NCI-H2029 (cell line): ENCODE measurements around the gene ANTXR2.

Experiments used
- DNase-seq: peaks from one replicate; lab custom pipeline; 2025; lab: John Stamatoyannopoulos, UW

Gene ANTXR2

DNA sequence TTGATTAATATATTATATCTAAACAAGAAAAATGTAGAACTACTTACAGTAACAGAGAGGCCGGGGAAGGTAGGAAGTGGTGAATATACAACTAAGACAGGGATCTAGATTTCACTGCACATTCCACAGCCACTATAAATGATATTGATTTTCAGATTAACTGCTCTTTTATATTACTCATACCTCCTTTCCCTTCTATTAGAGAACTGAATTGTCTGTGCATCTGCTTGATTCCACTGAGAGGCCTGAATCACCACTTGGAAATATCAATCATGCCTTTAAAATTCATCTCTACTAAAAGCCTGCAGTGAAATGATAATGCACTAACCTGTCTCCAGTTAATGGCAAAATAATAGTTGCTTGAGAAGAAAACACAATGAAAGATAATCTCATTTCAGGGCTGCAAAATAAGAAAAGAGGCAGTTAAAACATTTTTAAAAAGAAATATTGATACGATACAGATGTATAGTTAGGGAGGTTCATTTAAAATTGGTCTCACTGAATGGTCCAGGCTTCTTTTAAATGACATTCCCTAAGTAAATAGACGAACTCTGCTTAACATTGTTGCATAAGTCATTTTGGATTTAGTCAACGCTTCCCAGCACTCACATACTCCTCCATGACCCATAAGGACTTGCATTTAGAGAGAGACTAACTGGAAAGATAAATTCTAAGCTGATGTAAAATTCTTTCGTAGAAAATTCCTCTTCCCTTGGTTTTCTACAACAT is 3.8 kb downstream of the ANTXR2 start:
- no peak for DNase-seq

DNA sequence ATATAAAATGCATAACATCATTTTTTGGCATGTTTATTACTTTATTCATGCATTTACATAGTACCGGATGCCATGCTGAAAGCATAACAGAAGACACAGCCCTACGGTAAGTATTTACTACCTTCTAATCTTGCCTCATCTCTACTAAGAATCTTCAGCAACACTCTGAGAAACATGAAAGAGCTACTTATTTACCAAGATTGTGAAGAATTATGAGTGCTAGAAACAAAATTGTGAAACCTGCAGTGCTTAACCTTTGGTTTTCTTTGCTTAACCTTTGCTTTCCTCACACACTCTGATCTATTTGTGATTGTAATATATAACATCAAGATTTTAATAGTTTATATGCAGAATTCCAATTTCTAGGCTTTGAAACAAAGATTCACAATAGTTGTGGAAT is 7.4 kb downstream of the ANTXR2 start:
- no peak for DNase-seq

DNA sequence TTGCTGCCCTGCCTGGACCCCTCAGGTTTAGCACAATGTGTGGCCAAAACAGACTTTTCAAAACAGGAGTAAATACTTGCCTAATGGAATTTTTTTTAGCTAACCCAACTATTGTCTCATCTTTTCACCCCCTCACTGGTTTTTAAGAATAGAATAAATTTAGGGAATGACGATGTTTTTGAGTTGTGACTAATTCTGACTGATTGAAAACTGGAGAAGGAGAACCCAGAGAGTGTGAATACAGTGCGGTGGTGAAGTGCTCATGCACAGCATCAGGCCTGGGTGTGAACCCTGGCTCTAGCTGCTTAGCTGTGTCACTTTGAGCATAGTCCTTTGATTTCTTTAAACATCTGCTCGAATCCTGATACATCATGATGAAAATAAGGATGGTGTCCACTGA is 10.5 kb downstream of the ANTXR2 start:
- DNase-seq: no peak

DNA sequence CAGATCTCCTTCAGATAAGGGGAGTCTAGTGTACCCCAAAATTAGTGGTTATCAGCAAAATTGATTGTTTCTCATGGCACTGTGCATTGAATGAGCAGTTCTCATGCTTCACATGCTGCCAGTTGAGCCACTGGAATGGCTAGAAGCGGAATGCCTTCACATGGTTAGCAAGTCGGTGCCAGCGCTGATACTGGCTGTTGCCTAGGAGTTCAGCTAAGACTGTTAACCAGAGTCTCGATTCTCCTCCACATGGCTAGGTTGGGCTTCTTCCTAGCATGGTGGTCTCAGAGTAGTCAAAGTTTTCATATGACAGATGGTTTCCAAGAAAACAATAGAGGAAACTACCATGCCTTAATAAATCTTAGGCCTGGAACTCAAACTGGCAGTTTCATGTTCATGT is 12.2 kb downstream of the ANTXR2 start:
- no peak for DNase-seq

DNA sequence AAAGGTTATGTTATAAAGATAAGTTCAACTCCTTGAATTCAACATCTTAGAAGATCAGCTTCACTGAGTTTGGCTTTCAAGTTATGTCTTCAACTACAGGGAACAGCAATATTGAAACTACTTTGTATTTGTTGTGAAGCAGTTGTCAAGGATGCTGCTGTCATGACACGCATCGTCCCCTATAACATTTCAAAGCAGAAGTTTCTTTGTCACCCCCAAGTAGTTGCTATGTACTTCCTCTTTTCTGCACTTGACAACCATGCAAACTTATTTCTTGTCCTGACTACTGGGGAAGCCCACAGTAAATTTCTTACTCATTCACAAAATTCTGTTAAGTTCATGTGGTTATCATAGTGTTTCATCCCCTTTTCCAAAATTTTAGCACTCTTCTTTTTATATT is 14.3 kb downstream of the ANTXR2 start:
- no peak for DNase-seq

DNA sequence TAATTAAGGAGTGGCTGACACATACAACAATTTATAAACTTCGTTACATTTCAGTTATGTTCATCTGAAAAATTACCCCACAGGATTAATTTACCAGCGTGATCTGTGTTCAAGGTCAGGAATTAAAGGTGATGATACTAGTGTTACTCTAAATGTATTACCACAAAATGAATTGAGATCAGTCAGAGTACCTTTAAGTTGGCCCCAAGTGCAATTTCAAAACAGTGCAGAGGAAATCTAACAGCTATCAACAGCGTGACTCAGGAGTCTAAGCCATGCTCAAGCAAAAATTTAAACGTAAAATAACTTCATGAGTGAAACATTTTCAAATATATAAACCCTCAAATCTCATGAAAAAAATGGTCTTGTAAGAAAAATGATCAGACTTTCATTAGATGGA is 18.7 kb downstream of the ANTXR2 start:
- no peak for DNase-seq

DNA sequence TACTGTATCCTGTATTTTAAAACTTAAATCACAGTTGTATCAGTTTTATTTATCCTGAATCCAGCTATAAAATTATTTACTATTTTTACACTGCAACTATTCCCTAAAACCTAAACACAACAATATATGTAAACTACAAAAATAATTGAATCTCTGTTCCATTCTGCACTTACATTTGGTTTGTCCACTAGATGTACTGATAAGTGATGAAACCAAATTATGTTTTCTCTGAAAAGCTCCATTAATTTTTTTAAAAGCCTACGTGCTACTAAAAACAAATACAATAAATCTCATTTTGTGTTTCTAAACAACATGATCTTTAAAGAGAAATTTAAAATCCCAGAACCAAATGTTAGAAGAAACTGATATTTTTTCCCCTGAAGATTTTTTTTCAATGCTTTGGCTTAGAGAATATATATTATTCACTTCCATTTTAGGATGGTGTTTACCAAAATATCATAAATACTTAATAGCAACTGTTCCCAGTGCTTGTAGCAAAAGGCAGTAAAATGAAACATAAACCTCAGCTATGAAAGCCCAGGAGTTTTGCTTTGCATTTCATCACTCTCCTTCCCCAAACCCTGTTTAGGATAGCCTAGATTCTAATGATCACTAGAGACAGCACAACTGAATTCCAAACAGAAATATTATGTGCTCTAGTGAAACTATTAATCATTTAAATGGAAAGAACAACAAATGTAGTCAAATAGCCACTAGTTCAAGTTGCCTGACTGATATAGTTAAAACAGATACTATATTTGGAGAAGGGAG is 19.7 kb downstream of the ANTXR2 start:
- no peak for DNase-seq

DNA sequence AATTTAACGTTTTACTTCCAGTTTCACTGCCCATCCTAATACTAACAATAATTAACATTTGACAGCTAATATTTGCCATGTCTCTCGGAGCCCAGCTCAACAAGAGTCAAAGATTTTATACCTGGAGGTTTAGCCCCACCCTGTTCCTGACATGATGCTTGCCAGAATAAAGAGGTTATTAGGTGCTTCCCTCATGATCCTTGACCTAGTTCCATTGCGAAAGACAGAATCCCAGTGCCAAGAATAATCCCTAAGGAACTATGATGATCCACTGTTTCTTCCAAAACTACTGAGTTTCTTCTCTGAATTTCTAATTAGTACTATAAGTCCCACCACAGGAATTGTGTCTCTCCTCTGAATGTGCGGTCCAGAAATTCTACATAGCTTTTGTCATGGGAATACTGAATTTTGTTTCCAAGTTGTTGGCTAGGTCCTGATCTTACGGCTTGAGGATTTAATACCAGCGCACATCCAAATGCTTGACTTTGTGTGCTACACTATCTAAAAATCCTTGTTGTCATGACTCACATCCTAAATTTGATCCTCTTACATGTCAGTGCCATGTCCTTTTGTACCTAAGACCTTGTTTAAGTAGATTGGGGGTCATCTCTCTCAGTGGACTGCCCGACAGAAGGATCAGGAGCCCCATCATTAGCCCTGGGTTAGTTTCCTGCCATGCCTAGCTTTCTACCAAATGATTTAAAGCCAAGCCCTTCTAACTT is 23.1 kb downstream of the ANTXR2 start:
- no peak for DNase-seq

DNA sequence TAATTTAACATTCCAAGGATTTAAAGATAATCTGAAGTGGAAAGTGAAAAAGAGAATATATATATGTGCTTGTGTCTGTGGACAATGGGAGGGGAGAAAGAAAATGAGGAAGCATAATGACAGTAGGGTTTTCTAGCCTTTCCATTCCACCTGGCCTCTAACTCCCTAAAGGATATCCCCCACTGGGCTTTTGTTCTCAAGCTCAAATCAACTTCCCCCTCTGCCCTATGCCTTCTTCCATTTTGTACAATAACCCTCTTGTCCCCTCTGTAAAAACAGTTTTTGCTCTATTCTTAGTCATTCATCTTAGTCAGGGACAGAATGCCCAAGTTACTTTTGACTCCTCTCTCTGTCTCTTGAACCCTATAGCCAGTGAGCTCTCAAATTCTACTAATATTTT is 23.6 kb downstream of the ANTXR2 start:
- DNase-seq: no peak

DNA sequence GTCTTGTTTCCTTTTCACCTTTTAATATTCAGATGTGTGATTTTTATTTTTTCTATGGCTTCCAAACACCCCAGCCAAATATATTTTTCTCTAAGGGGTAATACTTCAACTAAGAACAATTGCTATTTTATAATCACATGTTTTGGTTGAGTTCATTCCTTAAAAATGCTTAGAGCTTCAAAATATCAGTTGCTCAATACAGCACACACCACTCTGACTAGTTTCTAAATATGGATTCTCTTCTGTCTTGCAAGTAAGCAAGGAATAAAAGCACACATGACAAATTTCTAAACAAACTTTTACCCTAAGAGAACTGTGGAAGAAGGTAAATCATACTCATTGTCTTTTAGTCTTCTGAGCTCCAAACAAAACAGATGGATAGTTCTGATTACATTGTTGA is 27.2 kb downstream of the ANTXR2 start:
- DNase-seq: no peak

DNA sequence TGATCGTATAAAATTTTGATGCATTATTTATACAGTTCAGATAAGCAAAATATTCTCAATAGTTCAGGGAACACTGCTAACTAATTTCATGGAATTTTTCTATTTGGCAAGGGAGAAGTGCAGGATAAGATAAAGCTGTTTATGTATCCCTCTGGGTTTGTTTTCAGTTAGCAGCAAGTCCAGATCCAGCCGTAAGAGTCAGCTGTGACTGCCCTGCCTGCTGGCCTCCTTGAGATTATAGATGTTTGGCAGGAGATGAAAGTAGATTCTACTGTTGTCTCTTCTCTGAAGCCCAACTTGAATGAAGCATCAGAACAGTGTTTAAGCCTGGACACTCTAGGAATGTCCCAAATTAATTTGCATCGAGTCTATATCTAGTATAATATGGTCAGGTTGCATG is 29.5 kb downstream of the ANTXR2 start:
- DNase-seq: no peak

DNA sequence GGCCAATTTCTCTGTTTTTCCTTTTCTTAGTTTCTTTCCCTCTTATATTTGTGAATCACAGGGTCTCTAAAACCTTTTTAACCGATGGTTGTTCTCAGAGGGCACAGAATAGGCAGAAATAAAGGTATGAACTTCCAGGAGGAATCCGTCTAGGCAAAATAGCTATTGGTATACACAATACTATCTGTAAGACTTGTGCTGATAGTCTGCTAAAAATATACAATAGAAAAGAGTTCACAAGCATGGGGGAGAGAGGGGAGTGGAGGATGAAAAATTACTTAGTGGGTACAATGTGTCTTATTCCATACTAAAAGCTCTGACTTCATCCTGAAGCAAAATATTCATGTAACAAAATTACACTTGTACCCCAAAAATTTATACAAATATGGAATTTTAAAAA is 30.2 kb downstream of the ANTXR2 start:
- DNase-seq: no peak

DNA sequence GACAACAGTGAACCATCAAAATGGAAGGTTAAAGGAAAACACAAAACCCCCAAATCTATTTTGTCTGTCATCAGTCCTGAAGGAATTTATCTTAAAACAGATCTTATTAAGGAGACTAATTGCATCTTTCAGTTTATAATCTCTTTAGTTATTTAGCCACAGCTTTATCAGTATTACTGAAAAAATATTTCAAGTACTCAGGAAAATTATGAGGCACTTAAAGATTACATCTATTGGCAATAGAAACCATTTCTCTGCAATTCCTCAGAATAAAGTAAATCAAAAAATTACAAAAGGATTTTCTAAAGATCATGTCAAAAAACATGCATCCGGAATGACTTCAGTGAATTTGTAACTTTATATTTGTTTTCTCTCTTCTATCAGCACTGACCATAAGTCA is 35.2 kb downstream of the ANTXR2 start:
- DNase-seq: no peak

DNA sequence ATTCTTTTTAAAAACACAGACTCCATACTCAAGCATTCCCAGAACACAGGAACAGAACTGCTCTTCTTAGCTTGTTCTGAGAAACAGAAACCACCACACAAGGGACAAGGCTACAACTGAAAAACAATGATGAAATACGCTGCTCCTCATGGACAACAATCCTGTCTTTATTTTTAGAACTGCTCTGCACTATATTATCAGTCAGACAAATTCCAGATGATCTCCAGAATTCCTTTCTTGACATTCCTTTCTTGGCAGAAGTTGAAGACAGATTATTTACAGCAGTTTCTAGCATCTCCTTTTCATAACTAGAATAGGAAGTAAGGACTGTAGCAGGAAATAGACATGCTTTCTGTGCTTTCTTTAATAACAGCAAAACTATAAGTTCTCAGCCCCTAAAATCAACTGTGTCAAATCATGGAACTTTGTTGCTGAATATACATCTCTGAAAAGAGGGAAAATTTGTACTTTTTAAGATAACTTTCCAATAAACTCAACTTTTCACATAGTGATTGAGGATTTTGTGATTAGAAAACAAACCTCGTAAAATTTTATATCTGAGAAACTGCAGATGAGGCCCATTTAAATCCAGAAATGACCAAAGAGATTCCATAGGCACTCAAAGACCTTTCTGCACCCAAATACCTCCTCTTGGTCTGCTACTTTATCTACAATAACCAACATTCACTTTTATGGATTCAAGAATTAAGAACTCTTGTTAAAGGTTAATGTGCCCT is 35.9 kb downstream of the ANTXR2 start:
- no peak for DNase-seq

DNA sequence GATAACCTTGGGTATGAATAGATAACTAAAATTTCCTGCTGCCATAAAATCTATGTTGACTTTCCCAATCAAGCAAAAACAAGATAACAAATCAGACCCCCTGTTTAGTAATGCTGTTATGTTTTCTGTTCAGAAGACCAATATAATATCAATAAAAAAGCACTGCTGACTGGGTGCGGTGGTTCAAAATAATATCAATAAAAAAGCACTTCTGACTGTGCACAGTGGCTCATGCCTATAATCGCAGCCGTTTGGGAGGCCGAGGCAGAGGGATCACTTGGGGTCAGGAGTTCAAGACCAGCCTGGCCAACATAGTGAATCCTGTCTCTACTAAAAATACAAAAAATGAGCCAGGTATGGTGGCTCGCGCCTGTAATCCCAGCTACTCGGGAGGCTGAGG is 36.7 kb downstream of the ANTXR2 start:
- DNase-seq: no peak

DNA sequence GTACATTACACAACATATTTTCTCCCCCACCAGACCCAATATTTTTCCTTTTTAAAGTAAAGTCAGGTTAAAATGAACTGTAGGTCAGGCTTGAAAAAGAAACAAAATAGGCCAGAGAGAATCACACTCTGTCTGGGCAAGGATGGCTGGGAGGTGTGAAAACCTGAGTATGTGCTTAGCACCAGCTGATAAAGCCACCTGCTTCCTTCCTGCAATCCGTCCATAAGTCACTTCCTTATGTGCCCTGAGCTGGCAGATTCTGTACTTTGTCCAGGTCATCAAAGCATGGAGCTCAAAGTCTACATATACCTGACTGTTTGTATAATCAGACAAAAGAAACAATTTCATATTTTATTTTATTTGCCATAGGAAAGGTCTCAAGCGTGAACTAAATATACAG is 37.7 kb downstream of the ANTXR2 start:
- no peak for DNase-seq

DNA sequence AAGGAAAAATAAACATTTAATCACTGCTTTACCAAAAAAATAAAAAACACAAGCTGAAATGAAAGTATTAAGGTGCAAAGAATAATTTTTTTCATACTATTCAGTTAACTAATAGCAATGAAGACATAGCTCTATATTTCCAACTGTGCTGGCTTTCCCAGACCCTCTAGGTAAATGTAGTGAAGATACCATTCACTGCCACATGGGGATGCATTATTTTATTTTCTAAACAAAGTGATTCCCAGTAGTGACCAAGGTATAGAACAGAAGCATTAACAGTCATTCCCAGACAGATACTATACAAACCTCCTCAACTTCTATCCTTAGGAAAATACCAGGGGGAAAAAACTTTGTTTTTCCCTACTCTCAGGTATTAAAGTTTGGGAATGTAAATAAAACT is 39.4 kb downstream of the ANTXR2 start:
- DNase-seq: no peak

DNA sequence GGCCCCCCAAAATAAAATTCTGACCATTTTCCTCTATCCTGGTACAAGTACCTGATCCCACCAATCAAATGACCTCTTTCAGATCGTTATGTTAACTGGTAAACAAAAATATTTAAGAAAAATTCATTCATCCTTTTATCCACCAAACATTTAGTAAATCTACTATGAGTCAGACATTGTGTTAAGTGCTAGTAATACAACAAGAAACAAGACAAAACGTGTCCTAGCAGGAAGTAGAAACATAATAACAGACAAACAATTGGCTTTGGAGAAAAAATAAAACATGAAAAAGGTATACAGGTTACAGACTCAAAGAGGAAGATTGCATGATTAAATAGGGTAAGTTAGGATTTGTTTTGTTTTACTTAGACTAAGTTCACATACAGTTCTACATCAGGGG is 43.7 kb downstream of the ANTXR2 start:
- no peak for DNase-seq

DNA sequence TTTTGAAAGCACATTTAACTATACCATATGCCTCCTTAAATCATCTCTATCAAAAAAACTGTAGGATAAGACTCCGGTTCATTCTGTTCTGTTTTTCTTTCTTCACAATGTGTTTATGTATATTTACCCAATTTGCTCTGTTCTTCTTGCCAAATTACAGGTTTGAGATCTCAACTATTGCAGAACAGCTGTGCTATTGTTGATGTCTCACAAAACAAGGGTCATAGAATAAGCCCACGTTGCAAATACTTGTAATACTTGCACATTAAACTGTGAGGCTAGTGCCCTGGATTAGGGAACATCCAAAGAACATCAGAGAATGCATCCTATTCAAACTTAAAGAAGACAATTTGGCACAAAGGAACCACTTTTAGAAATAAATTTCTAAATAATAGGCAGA is 45.4 kb downstream of the ANTXR2 start:
- no peak for DNase-seq

DNA sequence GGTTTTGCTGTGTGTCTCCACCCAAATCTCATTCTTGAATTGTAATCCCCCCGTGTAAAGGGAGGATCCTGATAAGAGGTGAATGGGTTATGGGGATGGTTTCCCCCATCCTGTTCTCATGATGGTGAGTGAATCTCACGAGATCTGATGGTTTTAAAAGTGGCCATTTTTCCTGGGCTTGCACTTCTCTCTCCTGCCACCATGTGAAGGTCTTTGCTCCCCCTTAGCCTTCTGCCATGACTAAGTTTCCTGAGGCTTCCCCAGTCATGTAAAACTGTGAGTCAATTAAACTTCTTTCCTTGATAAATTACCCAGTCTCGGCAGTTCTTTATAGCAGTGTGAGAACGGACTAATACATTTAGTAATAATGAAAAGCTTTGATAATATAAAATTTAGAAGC is 46.9 kb downstream of the ANTXR2 start:
- DNase-seq: no peak

DNA sequence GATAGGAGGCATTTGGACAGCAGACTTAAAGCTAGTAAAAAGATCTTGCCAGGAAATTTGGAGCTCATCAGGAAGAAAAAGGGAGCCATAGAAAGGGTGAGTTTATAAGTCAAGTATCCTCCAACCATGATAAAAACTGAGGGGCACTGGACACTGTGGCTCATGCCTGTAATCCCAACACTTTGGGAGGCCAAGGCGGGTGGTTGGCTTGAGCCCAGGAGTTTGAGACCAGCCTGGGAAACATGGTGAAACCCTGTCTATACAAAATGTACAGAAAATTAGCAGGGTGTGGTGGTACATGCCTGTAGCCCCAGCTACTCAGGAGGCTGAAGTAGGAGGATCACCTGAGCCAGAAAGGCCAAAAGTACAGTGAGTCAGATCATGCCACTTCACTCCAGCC is 48.7 kb downstream of the ANTXR2 start:
- DNase-seq: no peak

DNA sequence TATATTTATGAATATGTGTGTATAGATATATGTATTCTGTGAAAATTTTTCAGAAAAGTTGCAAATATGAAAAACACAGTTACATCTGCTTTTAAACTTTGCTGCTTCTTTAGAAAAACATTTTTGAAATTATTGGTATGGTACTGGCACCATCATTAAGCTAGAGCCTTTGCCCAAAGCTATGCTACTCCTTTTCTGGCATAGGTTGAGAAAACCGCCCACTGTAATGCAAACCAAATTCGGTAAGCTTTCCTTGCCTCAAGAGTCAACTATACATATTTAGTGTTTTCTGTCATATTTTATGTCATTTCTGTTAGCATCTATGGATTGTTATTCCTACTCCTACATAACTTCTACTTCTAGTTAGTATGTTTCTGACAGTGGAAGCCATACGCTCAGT is 50.7 kb downstream of the ANTXR2 start:
- DNase-seq: no peak
